HG03066 (cell line): Measurements from ENCODE around the gene HOXC10.

Experiments used
- ATAC-seq: cut with Tn5 transposase; IDR thresholded peaks from one replicate; pipeline ENCODE4 v1.9.1; 2021; ENCODE audit warnings: low read depth; ENCODE audit not compliant: unreplicated experiment

HOXC10 gene

GRCh38 chr12:54036620-54037359, 51.8 kb downstream of the HOXC10 start:
- no peak for ATAC-seq

DNA sequence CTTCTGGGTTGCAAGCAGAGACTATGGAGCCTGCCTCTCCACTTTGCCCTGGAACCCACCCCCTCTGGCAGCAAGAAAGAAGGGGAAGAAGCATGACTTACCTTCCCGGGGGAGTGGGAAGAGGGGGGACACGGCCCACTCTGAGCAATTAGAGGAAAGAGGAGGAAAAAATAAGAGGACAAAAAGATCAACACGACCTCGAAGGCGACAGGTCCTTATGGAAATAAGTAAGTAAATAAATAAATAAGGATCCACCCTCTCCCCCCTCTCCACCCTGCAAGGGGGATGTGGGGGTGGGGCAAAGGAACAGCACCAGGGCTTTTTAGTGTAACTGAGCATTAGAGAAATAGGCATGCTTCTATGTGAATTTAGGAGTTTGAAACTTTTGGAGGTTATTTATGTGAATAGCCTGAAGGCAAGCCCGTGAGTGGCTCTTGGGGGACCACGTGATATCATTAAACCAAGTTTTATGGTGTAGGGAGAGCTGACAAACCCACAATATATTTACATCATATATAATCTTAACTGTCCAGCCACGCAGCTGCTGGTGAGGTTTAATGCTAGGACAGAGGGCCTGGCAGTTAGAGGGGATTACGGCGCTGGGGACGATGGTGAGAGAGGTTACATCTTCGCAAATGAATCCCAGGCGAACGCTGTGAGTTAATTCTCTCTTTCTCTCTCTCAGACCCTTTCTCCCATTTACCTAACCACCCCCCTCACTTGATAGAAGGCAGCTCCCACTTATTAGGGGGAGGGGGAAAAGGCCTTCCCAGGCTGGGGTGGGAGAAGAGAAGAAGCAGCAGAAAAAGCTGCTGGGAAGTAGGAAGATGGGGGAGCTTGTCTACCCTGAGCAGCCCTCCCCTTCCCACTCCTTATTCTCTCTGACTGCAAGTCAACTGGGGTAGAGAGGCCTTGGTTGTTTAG, 52.7 kb downstream of the HOXC10 start:
- no peak for ATAC-seq

- no peak for ATAC-seq
These were observed 53.4 kb downstream of the HOXC10 start for GRCh38 chr12:54038284-54038870.

DNA sequence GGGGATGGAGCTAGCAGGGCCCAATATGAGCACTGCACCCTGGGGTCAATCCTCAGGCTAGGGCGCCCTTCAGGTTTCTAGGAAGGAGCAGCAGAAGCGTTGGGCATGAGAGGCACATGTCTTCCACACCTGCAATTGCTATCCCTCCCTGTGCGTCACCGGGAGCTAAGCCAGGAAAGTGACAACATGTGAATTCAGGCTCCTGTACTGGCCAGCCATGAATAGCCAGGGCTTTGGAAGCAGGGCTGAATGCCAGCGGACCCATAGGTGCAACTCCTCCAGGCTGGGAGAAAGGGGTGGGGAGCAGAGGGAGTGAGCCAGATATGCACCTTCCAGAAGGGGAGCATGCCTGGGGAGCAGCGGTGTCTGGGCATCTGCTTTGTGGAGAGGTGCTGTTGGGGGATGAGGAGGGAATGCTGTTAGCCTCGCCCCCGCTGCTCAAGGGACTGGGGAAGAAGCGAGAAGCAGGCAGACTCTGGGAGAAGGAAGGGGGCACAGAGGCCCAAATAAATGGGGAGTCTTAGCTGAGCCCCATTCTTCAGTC, 54.0 kb downstream of the HOXC10 start:
- ATAC-seq = no peak

GRCh38 chr12:54039417-54040147, 54.6 kb downstream of the HOXC10 start:
- no peak for ATAC-seq
